HG02885 (cell line): Measurements from ENCODE around the gene WDR59.
"Not testable (repeated sequence)": the region's sequence is repeated elsewhere in the genome, so short reads cannot be mapped to it uniquely, and the experiment has no call there.

ENCODE experiments used
- ATAC-seq: cut with Tn5 transposase; IDR thresholded peaks from one replicate; pipeline ENCODE4 v1.9.1; 2021; ENCODE audit warnings: mild to moderate bottlenecking; ENCODE audit not compliant: unreplicated experiment, poor library complexity

Gene WDR59

DNA sequence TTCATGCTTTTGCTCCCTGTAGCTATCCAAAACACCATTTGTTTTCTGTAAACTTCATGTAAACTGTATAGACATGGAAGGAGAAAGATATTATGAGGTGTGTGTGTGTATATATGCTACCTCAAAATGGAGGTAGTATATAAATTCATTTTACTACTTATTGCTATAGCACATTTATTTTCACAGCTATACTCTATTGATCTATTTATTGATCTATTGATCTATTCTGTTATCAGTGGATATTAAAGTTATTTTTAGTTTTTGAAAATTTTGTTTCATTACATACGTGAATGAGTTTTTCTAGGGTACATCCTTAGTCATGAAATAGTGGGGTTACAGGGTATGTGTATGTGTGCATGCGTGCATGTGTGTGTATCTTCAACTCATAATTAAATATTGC is 29.4 kb upstream of the WDR59 start:
- no peak for ATAC-seq

DNA sequence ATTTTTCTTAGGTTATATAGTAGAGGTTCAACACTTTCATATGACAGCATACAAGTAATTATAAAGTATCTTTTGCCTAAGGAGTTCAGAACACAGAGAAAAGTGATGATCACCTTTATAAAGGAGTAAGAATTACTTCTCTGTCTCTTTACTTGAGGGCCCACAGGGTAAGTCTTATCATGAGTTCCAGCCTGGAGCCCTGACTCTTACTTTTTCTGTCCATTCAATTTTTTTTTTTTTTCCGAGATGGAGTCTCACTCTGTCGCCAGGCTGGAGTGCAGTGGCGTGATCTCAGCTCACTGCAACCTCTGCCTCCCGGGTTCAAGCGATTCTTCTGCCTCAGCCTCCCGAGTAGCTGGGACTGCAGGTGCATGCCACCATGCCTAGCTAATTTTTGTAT is 28.2 kb upstream of the WDR59 start:
- not testable (repeated sequence) for ATAC-seq

DNA sequence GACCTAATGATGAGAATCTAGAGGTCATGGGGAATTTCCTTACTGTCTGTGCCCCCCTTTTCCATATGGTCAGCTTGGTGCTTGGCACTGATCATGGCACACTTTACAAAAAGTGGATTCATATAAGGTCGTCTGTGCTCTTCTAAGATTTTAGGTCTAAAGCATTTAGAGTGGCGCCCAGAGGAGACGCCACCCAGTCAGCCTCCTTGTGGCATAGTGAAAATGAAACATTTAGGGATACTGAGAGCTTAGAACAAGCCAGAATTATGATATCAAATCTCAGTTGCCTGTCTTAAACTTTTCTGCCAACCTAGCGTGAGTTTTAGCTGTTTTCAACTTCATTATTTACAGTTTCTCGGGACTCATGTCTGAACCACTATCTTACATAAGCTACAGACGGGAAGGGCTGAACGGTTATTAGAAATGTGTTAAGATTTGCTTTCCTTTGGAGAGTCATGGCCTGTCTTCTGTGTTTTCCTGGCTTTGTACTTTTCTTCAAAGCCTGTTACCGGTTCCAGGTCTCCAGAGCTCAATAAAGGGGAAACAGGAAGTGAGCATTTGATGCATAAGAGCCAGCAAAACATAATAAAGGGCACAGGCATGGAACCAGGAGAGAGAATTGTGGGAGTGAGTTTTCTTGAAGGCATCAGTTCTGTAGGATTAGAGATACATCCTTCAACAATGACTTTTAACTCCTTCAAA is 27.6 kb upstream of the WDR59 start:
- peak; percentile 32 for ATAC-seq

DNA sequence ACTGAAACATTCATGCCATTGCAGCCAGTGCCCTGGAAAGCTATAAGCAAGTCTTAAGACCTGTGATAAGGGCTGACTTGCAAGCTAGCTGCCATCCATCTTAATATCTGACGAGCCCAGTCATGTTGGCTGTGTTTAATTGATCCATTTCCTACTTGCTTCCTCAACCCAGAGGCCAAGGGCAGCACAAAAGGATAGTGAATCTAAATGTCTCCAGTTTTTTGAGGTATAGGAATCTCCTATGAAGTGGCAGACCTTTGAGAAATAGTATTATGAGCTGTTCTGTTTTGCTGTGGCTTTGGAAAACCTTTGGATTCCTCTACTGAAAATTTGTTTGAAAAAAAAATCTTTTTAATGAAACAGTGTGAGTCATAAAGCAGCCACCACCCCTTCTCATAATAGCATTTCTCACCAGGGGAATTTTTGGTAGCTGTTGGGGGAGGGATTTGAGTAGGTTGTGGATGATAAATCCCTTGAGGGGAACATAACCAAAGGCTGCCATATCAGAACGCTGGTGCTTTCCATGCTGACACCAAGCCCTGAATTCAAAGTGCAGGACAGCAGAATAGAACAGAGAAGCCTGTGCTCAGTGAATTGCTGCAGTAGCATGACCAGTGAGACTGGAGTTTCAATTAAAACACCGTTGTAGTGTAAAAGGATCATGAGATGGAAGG is 26.8 kb upstream of the WDR59 start:
- peak; percentile 70 for ATAC-seq

DNA sequence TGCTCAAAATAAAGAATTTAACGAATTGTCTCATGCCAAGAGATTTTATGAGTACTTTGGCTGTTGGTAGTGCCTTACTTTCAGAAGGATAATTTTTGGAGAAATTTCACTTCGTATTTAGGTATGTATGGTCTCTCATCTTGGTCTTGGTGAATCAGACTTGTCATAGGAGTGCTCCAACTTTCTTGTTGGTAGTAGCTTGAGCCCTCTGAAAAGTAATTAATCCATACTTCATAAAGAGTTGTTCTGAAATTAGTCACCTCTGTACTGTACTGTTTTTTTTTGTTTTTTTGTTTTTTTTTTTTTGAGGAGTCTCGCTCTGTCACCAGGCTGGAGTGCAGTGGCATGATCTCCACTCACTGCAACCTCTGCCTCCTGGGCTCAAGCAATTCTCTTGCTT is 25.5 kb upstream of the WDR59 start:
- no peak for ATAC-seq

DNA sequence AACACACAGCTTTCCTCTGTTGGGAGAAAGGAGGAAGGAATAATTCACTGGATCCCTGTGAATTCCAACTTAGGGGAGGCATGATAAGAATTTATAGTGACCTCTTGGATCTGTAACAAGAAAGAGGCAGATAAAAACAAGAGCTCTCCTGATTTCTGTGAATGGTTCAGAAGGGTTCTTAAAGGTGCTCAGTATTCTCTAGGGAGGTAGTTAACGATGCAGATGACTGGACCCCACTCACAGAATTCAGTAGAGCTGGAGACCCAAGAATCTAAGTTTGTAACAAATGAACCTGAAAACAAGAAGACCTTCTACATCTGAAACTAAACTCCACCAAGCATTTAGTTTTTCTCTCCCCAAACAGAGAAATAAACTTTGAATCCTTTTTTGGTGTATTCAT is 22.5 kb upstream of the WDR59 start:
- ATAC-seq, result no peak

DNA sequence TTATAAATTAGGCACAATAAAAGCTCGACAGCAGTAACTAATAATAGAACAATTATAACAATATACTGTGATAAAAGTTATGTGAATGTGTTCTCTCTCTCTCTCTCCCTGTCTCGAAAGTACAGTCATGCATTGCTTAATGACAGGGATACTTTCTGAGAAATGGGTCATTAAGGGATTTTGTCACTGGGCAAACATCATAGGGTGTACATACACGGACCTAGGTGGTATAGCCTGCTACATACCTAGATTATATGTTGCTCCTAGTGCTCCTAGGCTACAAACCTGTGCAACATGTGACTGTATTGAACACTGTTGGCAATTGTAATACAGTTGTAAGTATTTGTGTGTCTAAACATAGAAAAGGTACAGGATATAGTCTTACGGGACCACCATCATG is 20.8 kb upstream of the WDR59 start:
- no peak for ATAC-seq

DNA sequence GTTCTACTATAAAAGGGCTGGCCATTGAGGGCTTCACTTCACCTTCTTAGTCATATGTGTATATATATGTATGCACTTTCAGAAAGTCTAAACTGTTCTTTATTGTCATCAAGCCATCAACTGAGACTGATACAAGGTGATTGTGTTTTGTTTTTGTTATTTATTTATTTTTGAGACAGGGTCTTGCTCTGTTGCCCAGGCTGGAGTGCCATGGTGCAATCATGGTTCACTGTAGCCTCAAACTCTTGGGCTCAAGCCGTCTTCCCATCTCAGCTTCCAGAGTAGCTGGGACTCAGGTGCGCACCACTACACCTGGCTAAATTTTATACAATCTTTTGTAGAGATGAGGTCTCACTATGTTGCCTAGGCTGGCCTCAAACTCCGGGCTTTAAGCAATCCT is 19.5 kb upstream of the WDR59 start:
- no peak for ATAC-seq

DNA sequence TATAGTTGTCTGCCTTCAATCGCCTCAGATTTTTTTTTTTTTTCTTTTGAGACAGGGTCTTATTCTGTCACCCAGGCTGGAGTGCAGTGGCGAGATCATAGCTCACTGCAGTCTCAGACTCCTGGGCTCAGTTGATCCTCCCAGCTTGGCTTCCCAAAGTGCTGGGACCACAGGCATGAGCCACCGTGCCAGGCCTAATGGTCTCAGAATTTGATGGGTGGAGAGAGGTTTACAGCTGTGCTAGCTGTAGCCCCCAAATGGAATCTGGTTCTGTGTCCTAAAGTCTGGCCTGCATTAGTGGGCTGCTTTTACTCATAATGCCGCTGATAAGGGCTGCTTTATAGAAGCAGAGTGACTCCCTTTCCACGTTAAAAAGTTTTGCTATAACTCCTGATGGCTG is 19.0 kb upstream of the WDR59 start:
- no peak for ATAC-seq

DNA sequence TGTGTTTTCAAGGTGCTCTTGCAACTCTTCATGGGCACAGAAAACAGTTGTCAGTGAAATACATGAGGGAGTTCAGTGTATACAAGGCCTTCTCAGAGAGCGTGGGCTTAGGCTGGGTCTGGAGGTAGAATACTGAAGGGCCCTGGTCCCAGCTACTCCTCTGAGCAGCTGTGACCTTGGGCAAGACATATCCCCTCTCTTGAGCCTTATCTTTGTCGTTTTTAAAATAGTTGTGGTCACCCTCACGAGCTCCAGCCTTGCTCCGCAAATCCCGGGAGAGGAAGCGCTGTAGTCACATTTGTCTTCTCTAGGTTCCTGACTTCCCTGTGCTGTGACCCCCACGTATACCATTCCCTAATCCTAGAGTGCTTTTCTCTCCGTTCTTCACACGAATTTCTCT is 17.6 kb upstream of the WDR59 start:
- no peak for ATAC-seq

DNA sequence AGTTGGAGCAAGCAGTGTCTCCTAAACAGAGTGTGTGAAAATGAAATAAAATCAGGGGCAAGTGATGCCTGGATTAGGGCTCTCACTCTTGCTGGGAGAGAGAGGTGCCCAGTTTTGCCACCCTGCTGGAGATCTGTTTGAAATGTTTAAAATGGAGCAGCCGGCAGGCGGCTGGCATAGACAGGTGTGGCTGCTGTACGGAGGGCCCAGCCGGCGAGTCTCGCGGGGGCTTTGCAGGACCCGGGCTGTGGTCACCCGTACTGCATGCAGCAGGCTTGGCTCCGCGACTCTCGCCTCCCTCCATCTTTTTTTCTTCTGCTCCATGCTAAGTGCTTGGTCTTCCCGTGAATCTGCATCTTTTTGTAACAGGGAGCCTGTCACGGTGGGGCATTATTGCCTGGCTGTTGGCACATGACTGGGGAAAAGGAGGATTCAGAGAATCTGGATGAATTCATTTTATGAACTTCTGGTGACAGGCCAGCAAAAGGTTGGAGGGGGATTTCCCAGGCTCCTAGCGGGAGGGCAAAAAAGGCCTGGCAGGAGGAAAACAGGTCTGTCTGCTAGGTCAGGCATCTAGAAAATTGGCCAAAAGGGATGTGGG is 15.7 kb upstream of the WDR59 start:
- no peak for ATAC-seq

DNA sequence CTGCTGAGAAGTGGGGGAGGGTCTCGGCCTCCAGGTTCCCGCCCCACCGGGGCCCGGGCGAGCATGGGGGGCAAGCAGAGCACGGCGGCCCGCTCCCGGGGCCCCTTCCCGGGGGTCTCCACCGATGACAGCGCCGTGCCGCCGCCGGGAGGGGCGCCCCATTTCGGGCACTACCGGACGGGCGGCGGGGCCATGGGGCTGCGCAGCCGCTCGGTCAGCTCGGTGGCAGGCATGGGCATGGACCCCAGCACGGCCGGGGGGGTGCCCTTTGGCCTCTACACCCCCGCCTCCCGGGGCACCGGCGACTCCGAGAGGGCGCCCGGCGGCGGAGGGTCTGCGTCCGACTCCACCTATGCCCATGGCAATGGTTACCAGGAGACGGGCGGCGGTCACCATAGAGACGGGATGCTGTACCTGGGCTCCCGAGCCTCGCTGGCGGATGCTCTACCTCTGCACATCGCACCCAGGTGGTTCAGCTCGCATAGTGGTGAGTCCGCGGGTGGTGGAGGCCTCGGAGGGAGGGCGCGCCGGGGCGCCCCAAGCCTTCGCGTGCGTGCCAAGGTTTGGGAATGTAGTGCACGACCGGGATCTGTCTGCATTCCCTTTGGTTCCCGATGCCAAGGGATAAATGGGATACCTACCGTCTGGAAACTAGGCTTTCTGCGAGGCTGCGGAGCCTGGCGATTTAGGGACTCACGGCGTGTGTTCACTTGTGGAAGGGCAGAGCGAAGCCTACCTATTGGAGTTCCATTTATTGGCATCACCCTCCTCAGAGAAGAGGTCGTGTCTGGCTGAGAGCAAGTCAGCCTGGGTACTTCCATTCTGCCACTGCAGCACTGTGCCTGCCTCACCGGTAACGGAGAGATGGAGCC is 14.9 kb upstream of the WDR59 start:
- ATAC-seq, result peak; percentile 35

DNA sequence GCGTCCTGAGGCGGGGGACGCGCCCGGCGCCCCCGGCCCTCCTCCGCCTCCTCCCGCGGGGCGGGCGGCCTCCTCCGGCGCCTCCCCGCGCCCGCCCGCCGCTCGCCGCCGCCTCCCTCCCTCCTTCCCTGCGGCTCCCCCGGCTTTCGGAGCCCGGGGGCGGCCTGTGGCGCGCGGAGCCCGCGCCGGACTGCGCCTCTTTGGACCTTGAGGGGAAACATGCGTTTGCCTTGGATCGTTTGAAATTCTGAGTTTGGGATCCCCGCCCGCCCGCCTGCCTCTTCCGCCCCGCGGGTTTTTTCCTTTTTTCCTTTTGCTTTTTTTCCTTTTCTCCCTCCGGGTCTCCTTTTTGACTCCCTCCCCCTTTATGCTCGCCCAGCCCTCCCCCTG is 14.3 kb upstream of the WDR59 start:
- peak; percentile 47 for ATAC-seq

DNA sequence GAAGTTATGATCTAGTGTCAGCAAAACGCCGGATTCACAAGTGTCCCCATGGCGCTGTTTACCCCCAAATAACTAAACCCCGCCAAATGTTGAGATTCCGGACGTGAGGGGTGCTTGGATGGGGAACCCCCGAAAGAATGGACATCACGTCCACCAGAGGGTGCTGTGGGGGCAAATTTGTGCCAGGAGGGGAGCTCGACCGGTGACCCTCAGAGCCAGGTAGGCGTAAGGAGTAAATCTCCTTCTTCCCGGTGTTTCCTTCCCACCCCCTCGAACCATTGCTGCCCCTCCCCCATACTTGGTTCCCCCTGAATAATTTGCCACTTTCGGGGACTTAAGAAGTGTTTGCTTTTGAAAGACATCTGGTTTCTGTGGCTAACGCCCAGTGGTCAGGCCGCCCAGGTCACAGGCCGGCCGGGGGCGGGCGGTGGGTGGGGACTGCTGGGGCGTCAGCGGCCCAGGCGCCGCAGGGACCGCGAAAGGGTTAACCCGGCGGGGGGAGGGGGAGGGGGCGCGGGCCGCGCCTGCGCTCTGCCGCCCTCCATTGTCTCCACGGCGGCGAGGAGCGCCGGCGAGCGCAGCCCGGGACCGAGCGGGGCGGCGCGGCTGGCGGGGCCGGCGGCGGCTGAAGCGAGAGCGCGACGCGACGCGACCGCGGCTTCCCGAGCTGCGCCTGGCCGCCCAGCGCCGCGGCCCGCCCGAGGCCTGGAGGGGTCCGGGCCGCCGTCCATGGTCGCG is 13.7 kb upstream of the WDR59 start, which contains the start of gene ZNRF1:
Gene ZNRF1, plus strand, starts transcription at position 544 of the 738 bp plus-strand sequence. CDS start 648 bp downstream, outside the sequence.
- ATAC-seq, result peak; percentile 71

DNA sequence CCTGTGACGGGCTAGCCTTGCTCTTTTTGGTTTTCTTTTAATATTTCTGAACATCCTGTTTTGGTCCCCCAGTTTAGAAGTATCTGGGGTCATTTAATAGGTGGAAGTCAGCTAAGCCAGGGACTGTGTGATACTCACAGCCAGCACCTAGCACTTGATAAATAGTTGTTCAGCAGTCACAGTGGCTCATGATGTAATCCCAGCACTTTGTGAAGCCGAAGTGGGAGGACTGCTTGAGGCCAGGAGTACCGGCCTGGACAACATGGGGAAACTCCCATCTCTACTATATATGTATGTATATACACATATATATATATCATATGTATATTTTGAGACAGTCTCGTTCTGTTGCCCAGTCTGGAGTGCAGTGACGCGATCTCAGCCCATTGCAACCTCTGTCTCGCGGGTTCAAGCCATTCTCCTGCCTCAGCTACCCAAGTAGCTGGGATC is 12.1 kb upstream of the WDR59 start:
- ATAC-seq, result no peak

DNA sequence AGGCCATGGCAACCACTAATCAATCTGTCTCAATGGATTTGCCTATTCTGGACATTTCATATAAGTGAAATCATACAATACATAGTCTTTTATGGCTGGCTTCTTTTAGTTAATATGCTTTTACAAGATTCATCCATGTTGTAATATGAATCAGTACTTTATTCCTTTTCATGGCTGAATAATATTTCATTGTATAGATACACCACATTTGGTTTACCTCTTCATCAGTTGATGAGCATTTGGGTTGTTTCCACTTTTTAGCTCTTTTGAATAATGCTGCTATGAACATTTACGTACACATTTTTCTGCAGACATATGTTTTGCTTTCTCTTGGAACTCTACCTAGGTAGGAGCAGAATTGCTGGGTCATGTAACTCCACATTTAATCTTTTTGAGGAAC is 11.1 kb upstream of the WDR59 start:
- no peak for ATAC-seq

DNA sequence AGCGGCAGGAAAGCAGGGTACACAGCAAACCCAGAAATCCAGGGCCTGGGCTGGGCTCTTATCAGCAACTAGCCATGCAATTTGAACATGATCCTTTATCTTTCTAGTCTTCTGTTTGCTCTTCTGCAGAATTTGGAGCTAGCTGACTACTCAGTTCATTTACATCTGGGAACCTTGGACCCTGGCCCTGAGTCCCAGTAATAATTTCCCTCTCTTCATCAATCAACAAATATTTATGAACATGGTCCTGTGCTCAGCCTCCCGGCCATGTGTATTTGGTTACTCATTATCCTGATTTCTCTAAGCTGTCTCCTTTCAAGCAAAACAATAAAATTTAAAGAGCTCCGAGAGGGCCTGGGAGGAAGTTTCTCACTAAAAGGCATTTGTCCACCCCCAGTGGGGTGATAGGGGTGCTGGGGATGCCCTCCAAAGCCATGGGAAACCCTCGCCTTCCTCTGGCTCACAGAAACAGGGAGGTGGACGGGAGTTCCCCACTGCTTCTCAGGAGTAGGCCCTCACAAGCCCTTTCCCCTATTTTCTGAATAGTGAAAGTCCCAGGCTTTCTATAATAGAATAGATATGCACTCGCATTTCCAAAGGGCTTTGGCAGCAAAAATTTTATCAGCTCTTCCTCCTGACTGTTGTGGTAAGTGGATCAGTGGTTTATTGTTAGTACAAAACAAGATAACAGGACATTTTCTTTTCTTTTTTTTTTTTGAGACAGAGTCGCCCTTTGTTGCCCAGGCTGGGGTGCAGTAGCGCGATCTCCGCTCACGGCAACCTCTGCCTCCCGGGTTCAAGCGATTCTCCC is 6.9 kb upstream of the WDR59 start:
- ATAC-seq, result no peak

DNA sequence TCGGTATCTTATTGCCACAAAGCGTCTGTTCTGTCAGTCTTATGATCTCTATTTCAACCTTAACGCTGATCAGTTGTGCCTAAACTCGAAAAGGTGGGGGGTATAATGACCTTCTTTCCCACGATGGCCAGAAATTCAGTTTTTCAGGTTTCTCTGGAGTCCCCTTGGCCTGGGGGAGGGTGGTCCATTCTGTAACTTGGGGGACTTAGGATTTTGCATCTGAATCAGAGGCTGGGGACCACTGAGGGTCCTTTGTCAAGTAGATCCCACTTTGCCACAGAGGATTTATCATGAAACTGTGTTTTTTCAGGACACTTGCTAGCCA is 6.3 kb upstream of the WDR59 start:
- ATAC-seq, result no peak

DNA sequence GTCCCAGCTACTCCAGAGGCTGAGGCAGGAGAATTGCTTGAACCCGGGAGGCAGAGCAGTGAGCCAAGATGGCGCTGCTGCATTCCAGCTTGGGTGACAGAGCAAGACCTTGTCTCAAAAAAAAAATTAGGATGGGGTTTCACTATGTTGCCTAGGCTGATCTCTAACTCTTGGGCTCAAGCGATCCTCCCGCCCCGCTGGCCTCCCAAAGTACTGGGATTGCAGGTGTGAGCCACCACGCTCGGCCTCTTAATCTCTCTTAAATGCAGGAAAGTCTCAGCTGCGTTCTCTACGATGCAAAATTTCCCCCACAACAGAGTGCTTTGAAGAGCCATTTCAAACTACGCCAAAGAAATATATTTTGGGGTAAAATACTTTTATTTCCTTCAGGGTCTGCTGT is 5.9 kb upstream of the WDR59 start:
- ATAC-seq, result no peak
